BLaER1 (cell line): ENCODE data around the gene FREM3.

Experiments used
- H3K27ac ChIP-seq: shearing (Covaris generic); formaldehyde crosslinking; 2 replicates; pipeline ENCODE4 v1.8.1; 2022
- H3K27me3 ChIP-seq: shearing (Covaris generic); formaldehyde crosslinking; 2 replicates; pipeline ENCODE4 v1.8.1; 2022
- H3K36me3 ChIP-seq: shearing (Covaris generic); formaldehyde crosslinking; 2 replicates; pipeline ENCODE4 v1.8.1; 2022
- H3K4me1 ChIP-seq: shearing (Covaris generic); formaldehyde crosslinking; 2 replicates; pipeline ENCODE4 v1.8.1; 2022
- H3K4me2 ChIP-seq: shearing (Covaris generic); formaldehyde crosslinking; 2 replicates; pipeline ENCODE4 v1.8.1; 2022
- H3K4me3 ChIP-seq: shearing (Covaris generic); formaldehyde crosslinking; 2 replicates; pipeline ENCODE4 v1.8.1; 2022
- H3K9ac ChIP-seq: shearing (Covaris generic); formaldehyde crosslinking; 2 replicates; pipeline ENCODE4 v1.8.1; 2022
- H3K9me3 ChIP-seq: shearing (Covaris generic); formaldehyde crosslinking; 2 replicates; pipeline ENCODE4 v1.8.1; 2022
- H4K20me1 ChIP-seq: shearing (Covaris generic); formaldehyde crosslinking; 2 replicates; pipeline ENCODE4 v1.8.1; 2022
- Cebpa-rat ChIP-seq: shearing (Covaris generic); IDR thresholded peaks from 2 replicates; pipeline ENCODE4 v1.8.1; 2022

FREM3 gene

DNA sequence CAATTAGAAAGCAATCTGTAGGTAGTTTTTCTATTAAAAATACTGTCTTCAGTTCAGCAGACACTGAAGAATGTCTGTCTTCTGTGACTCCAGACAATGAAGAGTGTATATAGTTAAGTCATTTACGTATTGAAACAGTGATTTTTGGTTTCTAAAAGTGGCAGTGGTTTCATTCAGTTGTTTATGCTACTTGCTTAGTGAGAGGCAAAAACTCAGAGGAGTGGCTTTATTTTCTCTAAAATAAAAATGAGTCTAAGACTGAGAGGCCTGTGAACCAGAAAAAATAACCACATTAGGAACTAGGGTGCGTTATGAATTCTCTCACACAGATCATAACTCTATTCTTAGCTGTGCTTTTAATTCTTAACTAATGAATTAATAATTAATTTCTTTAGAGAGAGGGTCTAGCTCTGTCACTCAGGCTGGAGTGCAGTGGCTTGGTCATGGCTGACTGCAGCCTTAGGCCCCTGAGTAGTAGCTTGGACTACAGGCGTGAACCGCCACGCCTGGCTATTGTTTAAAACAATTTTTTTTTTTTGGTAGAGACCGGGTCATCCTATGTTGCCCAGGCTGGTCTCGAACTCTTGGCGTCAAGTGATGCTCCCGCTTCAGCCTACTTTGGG lies 31.4 kb downstream of the FREM3 start:
- Histone ChIP-seq H3K4me1 (peaks cover 43% of the 10 kb centered on the region), H3K36me3 (no peaks in the 10 kb centered on the region), H3K4me3 (no peak overlapping the region), H3K27me3 (no peaks in the 10 kb centered on the region), H3K27ac (peak overlapping the region; percentile 2; the same call in 1 of the 2 replicates), H4K20me1 (no peaks in the 10 kb centered on the region), H3K9me3 (peaks cover 19% of the 10 kb centered on the region), H3K9ac (no peak overlapping the region), H3K4me2 (peak overlapping the region; percentile 61)
- TF ChIP-seq Cebpa-rat = no peak

DNA sequence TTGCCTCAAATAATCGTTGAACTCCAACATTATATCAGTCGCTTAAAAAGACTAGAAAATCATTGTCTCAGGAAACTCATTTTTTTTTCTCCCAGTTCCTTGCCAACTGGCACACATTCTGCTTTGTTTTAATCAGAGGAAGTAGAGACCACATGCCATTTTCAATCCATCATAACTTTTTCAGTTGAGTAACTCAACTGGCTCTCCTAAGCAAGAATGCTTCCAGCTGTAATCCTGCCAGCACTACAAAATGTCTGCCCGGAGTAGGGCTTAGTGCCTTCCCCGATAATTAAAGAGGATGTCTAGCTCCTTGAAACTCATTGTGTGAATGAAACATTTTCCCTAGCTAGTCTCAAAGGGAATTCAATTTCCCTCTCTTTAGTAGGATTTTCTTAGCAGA lies 33.0 kb downstream of the FREM3 start:
- peaks cover 43% of the 10 kb centered on the region for H3K4me1 ChIP-seq
- no peak overlapping the region for H3K4me3 ChIP-seq
- peaks cover 17% of the 10 kb centered on the region; the same call in 1 of the 2 replicates for H3K9me3 ChIP-seq
- no peaks in the 10 kb centered on the region for H3K36me3 ChIP-seq
- H3K27me3 ChIP-seq = no peaks in the 10 kb centered on the region
- H4K20me1 ChIP-seq = no peaks in the 10 kb centered on the region
- no peak for TF ChIP-seq Cebpa-rat
- H3K27ac ChIP-seq = peak overlapping the region; percentile 56
- H3K9ac ChIP-seq = no peak overlapping the region
- peak overlapping the region; percentile 61 for H3K4me2 ChIP-seq

DNA sequence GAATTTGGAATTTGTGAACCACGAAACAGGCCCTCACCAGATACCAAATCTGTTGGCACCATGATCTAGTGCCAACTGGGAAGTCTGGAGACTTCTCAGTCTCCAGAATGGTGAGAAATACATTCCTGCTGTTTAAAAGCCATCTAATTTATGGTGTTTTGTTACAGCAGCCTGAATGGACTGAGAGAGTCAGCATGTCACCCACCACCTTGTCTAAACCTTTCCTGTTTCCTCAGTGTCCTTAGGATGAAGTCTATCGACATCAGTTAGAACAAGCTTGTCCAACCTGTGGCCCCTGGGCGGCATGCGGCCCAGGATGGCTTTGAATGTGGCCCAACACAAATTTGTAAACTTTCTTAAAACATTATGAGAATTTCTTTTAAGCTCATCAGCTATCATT lies 42.1 kb downstream of the FREM3 start:
- no peak for TF ChIP-seq Cebpa-rat
- H4K20me1 ChIP-seq = no peaks in the 10 kb centered on the region
- H3K36me3 ChIP-seq = no peaks in the 10 kb centered on the region
- H3K4me2 ChIP-seq = no peak overlapping the region
- H3K27me3 ChIP-seq = no peaks in the 10 kb centered on the region
- H3K9ac ChIP-seq = no peak overlapping the region
- no peaks in the 10 kb centered on the region for H3K9me3 ChIP-seq
- H3K4me3 ChIP-seq = no peak overlapping the region
- no peaks in the 10 kb centered on the region for H3K4me1 ChIP-seq
- H3K27ac ChIP-seq = no peak overlapping the region

DNA sequence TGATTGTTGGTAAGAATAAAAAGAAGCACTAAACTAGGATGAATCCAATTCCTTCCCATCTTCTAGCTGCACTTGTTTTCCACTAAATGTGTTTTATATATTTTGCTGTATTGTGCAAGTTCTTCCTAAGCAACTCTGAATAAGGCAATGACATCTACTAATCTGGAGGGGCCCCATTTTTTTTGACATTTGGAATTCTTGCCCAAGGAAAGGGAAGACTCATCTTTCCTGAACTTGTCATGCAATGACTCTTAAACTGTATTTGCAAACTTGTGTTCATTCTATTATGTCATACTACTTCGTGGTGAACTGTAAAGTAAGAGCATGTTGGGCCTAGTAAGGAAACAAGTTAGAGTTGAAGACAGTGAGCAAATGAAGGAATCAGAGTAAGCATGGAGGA lies 45.9 kb downstream of the FREM3 start:
- Histone ChIP-seq H3K9me3 (no peaks in the 10 kb centered on the region), H3K4me3 (no peak overlapping the region), H3K27me3 (no peaks in the 10 kb centered on the region), H3K27ac (no peak overlapping the region), H3K4me2 (no peak overlapping the region), H4K20me1 (no peaks in the 10 kb centered on the region), H3K9ac (no peak overlapping the region), H3K36me3 (no peaks in the 10 kb centered on the region), H3K4me1 (no peaks in the 10 kb centered on the region)
- TF ChIP-seq Cebpa-rat = no peak

DNA sequence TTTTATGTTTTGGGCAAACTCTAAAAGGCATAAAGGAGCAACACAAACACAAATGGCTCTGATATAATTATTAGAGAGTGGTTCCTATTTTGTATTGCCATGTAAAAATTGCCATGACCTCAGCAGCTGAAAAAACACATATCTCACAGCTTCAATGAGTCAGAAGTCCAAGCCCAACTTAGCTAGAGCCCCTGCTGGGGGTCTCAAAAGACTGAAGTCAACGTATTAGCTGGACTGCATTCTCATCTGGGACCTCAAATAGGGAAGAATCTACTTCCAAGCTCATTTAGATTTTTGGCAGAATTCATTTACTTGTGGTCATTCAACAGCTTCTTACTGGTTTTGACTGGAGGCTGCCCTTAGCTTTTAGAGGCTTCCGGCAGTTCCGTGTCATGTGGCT lies 47.4 kb downstream of the FREM3 start:
- peaks cover 9% of the 10 kb centered on the region for H3K9me3 ChIP-seq
- H3K4me2 ChIP-seq = no peak overlapping the region
- no peaks in the 10 kb centered on the region for H4K20me1 ChIP-seq
- H3K36me3 ChIP-seq = no peaks in the 10 kb centered on the region
- no peak overlapping the region for H3K4me3 ChIP-seq
- H3K9ac ChIP-seq = no peak overlapping the region
- H3K4me1 ChIP-seq = no peaks in the 10 kb centered on the region
- no peaks in the 10 kb centered on the region for H3K27me3 ChIP-seq
- no peak for TF ChIP-seq Cebpa-rat
- no peak overlapping the region for H3K27ac ChIP-seq

DNA sequence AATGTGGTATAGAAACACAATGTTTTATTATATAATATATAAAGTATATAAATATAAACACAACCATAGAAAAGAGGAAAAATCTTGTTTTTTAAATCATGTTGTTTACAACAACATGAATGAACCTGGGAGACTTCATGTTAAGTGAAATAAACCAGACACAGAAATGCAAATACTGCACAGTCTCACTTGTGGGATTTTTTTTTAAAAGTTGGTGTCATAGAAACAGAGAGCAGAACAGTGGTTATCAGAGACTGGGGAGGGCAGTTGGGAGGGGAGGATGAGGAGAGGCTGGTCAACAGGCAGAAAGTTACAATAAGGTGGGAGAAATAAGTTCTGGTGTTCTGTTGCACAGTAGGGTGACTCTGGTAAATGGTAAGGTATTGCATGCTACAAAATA lies 57.1 kb downstream of the FREM3 start:
- Histone ChIP-seq H4K20me1 (no peaks in the 10 kb centered on the region), H3K9ac (no peak overlapping the region), H3K4me2 (no peak overlapping the region), H3K36me3 (no peaks in the 10 kb centered on the region), H3K4me3 (no peak overlapping the region), H3K27me3 (no peaks in the 10 kb centered on the region), H3K9me3 (peaks cover 22% of the 10 kb centered on the region), H3K4me1 (no peaks in the 10 kb centered on the region), H3K27ac (no peak overlapping the region)
- TF ChIP-seq Cebpa-rat = no peak

DNA sequence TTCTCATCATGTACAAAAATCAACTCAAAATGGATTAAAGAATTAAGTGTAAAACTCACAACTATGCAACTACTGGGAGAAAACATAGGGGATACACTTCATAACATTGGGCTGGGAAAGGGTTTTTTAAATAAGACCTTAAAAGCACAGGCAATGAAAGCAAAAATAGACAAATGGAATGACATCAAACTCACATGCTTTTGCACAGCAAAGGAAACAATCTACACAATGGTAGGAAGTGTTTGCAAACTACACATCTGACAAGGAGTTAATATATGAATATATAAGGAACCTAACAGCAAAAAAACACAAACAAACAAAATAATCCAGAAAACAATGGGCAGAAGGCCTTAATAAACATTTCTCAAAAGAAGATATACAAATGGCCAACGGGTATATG lies 57.9 kb downstream of the FREM3 start:
- no peak for TF ChIP-seq Cebpa-rat
- H3K4me3 ChIP-seq = no peak overlapping the region
- no peaks in the 10 kb centered on the region for H3K4me1 ChIP-seq
- no peak overlapping the region for H3K9ac ChIP-seq
- no peak overlapping the region for H3K4me2 ChIP-seq
- H3K27ac ChIP-seq = no peak overlapping the region
- H3K27me3 ChIP-seq = no peaks in the 10 kb centered on the region
- H3K9me3 ChIP-seq = peaks cover 14% of the 10 kb centered on the region
- no peaks in the 10 kb centered on the region for H3K36me3 ChIP-seq
- no peaks in the 10 kb centered on the region for H4K20me1 ChIP-seq

DNA sequence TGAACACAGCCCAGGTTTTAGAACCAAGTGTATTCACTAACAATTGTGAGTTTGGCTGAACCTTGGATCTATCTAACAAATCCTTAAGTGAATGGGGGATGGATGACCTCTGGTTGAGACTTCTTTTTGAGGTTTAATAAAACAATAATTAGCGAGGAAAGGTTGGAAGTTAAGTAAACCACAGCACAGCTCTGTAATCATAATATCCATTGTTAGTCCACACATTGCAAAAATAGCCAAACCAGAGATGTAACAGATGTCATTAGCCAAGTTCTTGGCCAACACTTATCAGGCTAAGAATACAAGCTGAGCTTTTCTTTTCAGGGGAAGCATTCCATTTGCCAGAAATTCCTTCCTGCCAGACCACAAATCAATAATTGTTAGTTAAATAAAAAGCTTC lies 59.1 kb downstream of the FREM3 start:
- peaks cover 1% of the 10 kb centered on the region; the same call in 1 of the 2 replicates for H3K9me3 ChIP-seq
- no peak for TF ChIP-seq Cebpa-rat
- no peak overlapping the region for H3K27ac ChIP-seq
- H3K27me3 ChIP-seq = no peaks in the 10 kb centered on the region
- no peak overlapping the region for H3K4me3 ChIP-seq
- H3K4me2 ChIP-seq = no peak overlapping the region
- no peaks in the 10 kb centered on the region for H4K20me1 ChIP-seq
- H3K36me3 ChIP-seq = no peaks in the 10 kb centered on the region
- H3K4me1 ChIP-seq = no peaks in the 10 kb centered on the region
- H3K9ac ChIP-seq = no peak overlapping the region

DNA sequence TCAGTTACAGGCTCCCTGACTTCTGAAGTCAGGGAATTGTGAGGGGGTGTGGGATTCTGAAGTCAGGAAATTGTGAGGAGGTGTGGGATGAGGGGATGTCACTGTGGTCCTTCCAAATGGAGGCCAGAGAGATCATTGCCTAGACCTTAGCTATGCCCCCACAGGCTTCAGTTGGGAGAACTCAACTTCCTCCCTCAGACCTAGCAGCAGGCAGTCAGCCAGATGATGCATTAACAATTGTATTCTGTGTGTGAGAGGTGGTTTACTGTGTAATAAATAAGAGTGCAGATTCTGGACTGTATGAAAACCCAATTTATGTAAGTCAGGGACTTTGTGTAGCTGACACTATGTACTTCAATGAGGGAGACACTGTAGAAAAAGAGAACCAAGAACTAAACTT lies 65.7 kb downstream of the FREM3 start:
- no peak overlapping the region for H3K9ac ChIP-seq
- TF ChIP-seq Cebpa-rat = no peak
- H3K4me3 ChIP-seq = no peak overlapping the region
- H4K20me1 ChIP-seq = no peaks in the 10 kb centered on the region
- no peaks in the 10 kb centered on the region for H3K36me3 ChIP-seq
- H3K27ac ChIP-seq = no peak overlapping the region
- H3K4me1 ChIP-seq = no peaks in the 10 kb centered on the region
- H3K4me2 ChIP-seq = no peak overlapping the region
- H3K27me3 ChIP-seq = no peaks in the 10 kb centered on the region
- H3K9me3 ChIP-seq = no peaks in the 10 kb centered on the region

DNA sequence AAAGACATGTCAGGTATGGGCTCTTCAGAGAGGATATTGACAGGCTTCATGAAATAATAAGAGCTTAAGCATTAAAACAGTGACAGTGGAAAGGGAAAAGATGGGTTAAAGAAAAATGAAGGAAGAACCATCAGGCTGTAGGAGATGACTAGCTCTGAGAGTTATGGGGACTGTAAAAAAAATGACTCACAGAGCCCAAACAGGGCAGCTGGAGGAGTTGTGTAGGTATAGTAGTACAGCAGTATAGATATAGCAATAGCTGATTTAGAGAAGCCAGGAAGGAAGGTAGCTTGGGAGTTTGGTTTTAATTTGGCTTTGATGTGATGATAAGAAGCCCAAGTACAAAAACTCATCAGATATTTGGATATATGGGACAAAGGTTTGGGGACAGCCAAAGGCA lies 66.6 kb downstream of the FREM3 start:
- Histone ChIP-seq H3K4me2 (no peak overlapping the region), H3K36me3 (no peaks in the 10 kb centered on the region), H3K27me3 (no peaks in the 10 kb centered on the region), H4K20me1 (no peaks in the 10 kb centered on the region), H3K27ac (no peak overlapping the region), H3K9me3 (no peaks in the 10 kb centered on the region), H3K4me3 (no peak overlapping the region), H3K4me1 (no peaks in the 10 kb centered on the region), H3K9ac (no peak overlapping the region)
- no peak for TF ChIP-seq Cebpa-rat
